Heart left ventricle (tissue), 13 donors: ENCODE measurements around the gene MED29.

ENCODE experiments used
- POLR2A ChIP-seq, 2 donors: fragments of 450-650 bp; IDR thresholded peaks; one replicate each; pipeline ENCODE4 v1.6.1; 2017; ENCODE audit warnings: antibody characterized with exemption in 2 of 2, mild to moderate bottlenecking in 2 of 2, moderate library complexity in 2 of 2
- TF ChIP-seq, protein P1 (sequence below), 12 donors: fragments of 200-600 bp; sonication (generic) in 4 of 12; IDR thresholded peaks; one replicate each; pipeline versions ENCODE4 v1.5.0 to v1.8.0; 2018 to 2022; ENCODE audit warnings: antibody characterized with exemption in 12 of 12, mild to moderate bottlenecking in 5 of 12
- donor health status: ischemic (EF 13 %, LVEDD 7.1; RV severe dilation, severe dysfunction).
- donor health status: DM: no; HTN: yes; CAD: no.
- donor health status: DM: no; HTN: no; CAD: no.
- donor health status: ischemic (EF 25% LVEDD 6.9; RV normal size, moderate dysfunction).
- donor health status: ischemic (EF 25% LVEDD 5.7; RV mildly dilated, moderate dysfunction).
- donor health status: ischemic (EF 35%, LVEDD 5.7; RV mildly dilated, moderate dysfunction).
- donor health status: nonischemic (EF 11% LVEDD 7.7; RV severe dilation, severe dysfunction).
- donor health status: DM: yes; HTN: yes; CAD: no.
- donor health status: PGD.
- donor health status: ischemic (EF 29% LVEDD 5.4; RV normal size, mild dysfunction).
- donor health status: nonischemic (EF 23%, LVEDD 6.1; RV moderate dilation, normal function).

DNA sequence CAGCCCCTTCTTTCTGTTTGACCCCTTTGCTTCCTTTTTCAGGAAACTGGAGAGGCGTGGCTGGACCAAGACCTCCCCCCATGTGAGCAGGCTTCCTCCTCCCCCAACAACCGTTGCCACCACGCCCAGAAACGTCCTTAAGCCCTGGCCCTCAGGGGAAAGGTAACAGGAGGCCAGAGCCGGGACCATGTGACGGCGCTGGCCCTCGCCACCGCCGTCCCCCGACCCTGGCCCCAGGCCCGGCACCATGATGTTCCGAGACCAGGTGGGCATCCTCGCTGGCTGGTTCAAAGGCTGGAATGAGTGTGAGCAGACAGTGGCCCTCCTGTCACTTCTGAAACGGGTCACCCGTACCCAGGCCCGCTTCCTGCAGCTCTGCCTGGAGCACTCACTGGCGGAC lies 34.5 kb upstream of the MED29 start:
- TF ChIP-seq, protein P1, sequence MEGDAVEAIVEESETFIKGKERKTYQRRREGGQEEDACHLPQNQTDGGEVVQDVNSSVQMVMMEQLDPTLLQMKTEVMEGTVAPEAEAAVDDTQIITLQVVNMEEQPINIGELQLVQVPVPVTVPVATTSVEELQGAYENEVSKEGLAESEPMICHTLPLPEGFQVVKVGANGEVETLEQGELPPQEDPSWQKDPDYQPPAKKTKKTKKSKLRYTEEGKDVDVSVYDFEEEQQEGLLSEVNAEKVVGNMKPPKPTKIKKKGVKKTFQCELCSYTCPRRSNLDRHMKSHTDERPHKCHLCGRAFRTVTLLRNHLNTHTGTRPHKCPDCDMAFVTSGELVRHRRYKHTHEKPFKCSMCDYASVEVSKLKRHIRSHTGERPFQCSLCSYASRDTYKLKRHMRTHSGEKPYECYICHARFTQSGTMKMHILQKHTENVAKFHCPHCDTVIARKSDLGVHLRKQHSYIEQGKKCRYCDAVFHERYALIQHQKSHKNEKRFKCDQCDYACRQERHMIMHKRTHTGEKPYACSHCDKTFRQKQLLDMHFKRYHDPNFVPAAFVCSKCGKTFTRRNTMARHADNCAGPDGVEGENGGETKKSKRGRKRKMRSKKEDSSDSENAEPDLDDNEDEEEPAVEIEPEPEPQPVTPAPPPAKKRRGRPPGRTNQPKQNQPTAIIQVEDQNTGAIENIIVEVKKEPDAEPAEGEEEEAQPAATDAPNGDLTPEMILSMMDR (IDR thresholded peaks at IDR 0.05): no peak
- no peak for TF ChIP-seq POLR2A (IDR thresholded peaks at IDR 0.05)
